WTC11 (cell line): ENCODE data around the gene CDH1. TPM values are rescaled to one million over a fixed set of nuclear protein-coding genes. Genes with fewer than 3 reads are reported as not detected.

Experiments used
- ATAC-seq: fragments of 200-7000 bp; cut with Tn5 transposase; 2 replicates; pipeline ENCODE4 v1.10.0; 2021; ENCODE audit warnings: mild to moderate bottlenecking, moderate library complexity
- CTCF ChIA-PET: fragments of 300-600 bp; sonication (Branson Sonifier 250); formaldehyde crosslinking; loops from one replicate; lab custom pipeline; 2021; ENCODE audit warnings: antibody characterized with exemption; lab: Charles Lee
- POLR2A ChIA-PET: fragments of 350-600 bp; sonication (Branson Sonifier 250); formaldehyde crosslinking; loops from one replicate; lab custom pipeline; 2021; ENCODE audit warnings: antibody characterized with exemption; lab: Charles Lee
- DNase-seq: peaks from one replicate; pipeline ENCODE4 v3.0.0; 2021; ENCODE audit warnings: low spot score
- H3K27ac Mint-ChIP-seq: 2 replicates; pipeline ENCODE4 v1.8.0; 2021; ENCODE audit warnings: mixed read lengths
- H3K27me3 Mint-ChIP-seq: 2 replicates; pipeline ENCODE4 v1.8.0; 2021; ENCODE audit warnings: low read depth, mild to moderate bottlenecking, moderate library complexity, mixed read lengths
- H3K36me3 Mint-ChIP-seq: 2 replicates; pipeline ENCODE4 v1.8.0; 2021; ENCODE audit warnings: mixed read lengths
- H3K4me1 Mint-ChIP-seq: 2 replicates; pipeline ENCODE4 v1.8.0; 2022; ENCODE audit warnings: mixed read lengths
- H3K4me3 Mint-ChIP-seq: 2 replicates; pipeline ENCODE4 v1.8.0; 2021; ENCODE audit warnings: mild to moderate bottlenecking, moderate library complexity, mixed read lengths
- H3K9me3 Mint-ChIP-seq: 2 replicates; pipeline ENCODE4 v1.8.0; 2021; ENCODE audit warnings: mixed read lengths
- CBFB ChIP-seq: sonication (generic); formaldehyde crosslinking; IDR thresholded peaks from 2 replicates; pipeline ENCODE4 v1.8.1; 2022; ENCODE audit warnings: mild to moderate bottlenecking, low read depth, missing genetic modification reagents
- ESRRA ChIP-seq: sonication (generic); formaldehyde crosslinking; IDR thresholded peaks from 2 replicates; pipeline ENCODE4 v1.8.1; 2022; ENCODE audit warnings: mild to moderate bottlenecking, missing genetic modification reagents, borderline replicate concordance
- ETV6 ChIP-seq: sonication (generic); formaldehyde crosslinking; IDR thresholded peaks from 2 replicates; pipeline ENCODE4 v1.8.1; 2022; ENCODE audit warnings: mild to moderate bottlenecking, missing genetic modification reagents
- FOXK1 ChIP-seq: sonication (generic); formaldehyde crosslinking; IDR thresholded peaks from 2 replicates; pipeline ENCODE4 v1.8.0; 2022; ENCODE audit warnings: mild to moderate bottlenecking, moderate library complexity, missing genetic modification reagents
- GRHL2 ChIP-seq: fragments of 250-450 bp; sonication (Bioruptor Pico); IDR thresholded peaks from 2 replicates; pipeline ENCODE4 v1.8.0; 2022; ENCODE audit warnings: mild to moderate bottlenecking, moderate library complexity; ENCODE audit not compliant: insufficient replicate concordance, severe bottlenecking
- GTF2I ChIP-seq: fragments of 250-450 bp; sonication (Bioruptor Pico); conservative IDR thresholded peaks from 2 replicates; pipeline ENCODE4 v1.4.0; 2021; ENCODE audit warnings: mild to moderate bottlenecking
- HMGA2 ChIP-seq: fragments of 250-450 bp; sonication (Bioruptor Pico); IDR thresholded peaks from 2 replicates; pipeline ENCODE4 v1.4.0; 2021; ENCODE audit warnings: mild to moderate bottlenecking, moderate library complexity
- IRF2 ChIP-seq: sonication (generic); formaldehyde crosslinking; IDR thresholded peaks from 2 replicates; pipeline ENCODE4 v1.8.0; 2022; ENCODE audit warnings: low read depth, missing genetic modification reagents, borderline replicate concordance
- NFYB ChIP-seq: sonication (generic); formaldehyde crosslinking; conservative IDR thresholded peaks from 2 replicates; pipeline ENCODE4 v1.8.0; 2022; ENCODE audit warnings: low read depth, missing genetic modification reagents
- NR1H2 ChIP-seq: sonication (generic); formaldehyde crosslinking; IDR thresholded peaks from 2 replicates; pipeline ENCODE4 v1.9.0; 2021; ENCODE audit warnings: mild to moderate bottlenecking, moderate library complexity, missing genetic modification reagents
- RORB ChIP-seq: fragments of 250-450 bp; sonication (Bioruptor Pico); IDR thresholded peaks from 2 replicates; pipeline ENCODE4 v1.9.0; 2021; ENCODE audit warnings: mild to moderate bottlenecking
- SMAD3 ChIP-seq: sonication (generic); formaldehyde crosslinking; IDR thresholded peaks from 2 replicates; pipeline ENCODE4 v1.8.0; 2022; ENCODE audit warnings: missing genetic modification reagents, mild to moderate bottlenecking, borderline replicate concordance
- SOX15 ChIP-seq: fragments of 250-450 bp; sonication (Bioruptor Pico); IDR thresholded peaks from 2 replicates; pipeline ENCODE4 v1.9.0; 2021; ENCODE audit warnings: mild to moderate bottlenecking
- ZNF138 ChIP-seq: sonication (generic); formaldehyde crosslinking; conservative IDR thresholded peaks from 2 replicates; pipeline ENCODE4 v1.8.1; 2022; ENCODE audit warnings: mild to moderate bottlenecking, moderate library complexity, missing genetic modification reagents
- ZNF219 ChIP-seq: sonication (generic); formaldehyde crosslinking; IDR thresholded peaks from 2 replicates; pipeline ENCODE4 v1.8.0; 2023; ENCODE audit warnings: missing genetic modification reagents, mild to moderate bottlenecking, borderline replicate concordance
- ZNF232 ChIP-seq: sonication (generic); formaldehyde crosslinking; IDR thresholded peaks from 2 replicates; pipeline ENCODE4 v1.8.0; 2022; ENCODE audit warnings: mild to moderate bottlenecking, missing genetic modification reagents
- ZNF263 ChIP-seq: sonication (generic); formaldehyde crosslinking; IDR thresholded peaks from 2 replicates; pipeline ENCODE4 v1.8.1; 2022; ENCODE audit warnings: low read depth, mild to moderate bottlenecking, moderate library complexity, missing genetic modification reagents
- total RNA-seq: library from RNA; stranded (reverse); gene quantifications from 3 replicates; pipeline ENCODE4 v1.2.3, GENCODE V29; 2021
- TF ChIP-seq, protein P1 (sequence below): fragments of 250-450 bp; sonication (Bioruptor Pico); IDR thresholded peaks from 2 replicates; pipeline ENCODE4 v1.9.0; 2021; ENCODE audit warnings: mild to moderate bottlenecking
- TF ChIP-seq, protein P2 (sequence below): sonication (generic); formaldehyde crosslinking; IDR thresholded peaks from 2 replicates; pipeline ENCODE4 v1.8.0; 2023; ENCODE audit warnings: missing genetic modification reagents
- TF ChIP-seq, protein P3 (sequence below): sonication (generic); formaldehyde crosslinking; IDR thresholded peaks from 2 replicates; pipeline ENCODE4 v1.8.1; 2023; ENCODE audit warnings: mild to moderate bottlenecking, missing genetic modification reagents, moderate library complexity
- TF ChIP-seq, protein P4 (sequence below): fragments of 200-600 bp; IDR thresholded peaks from 2 replicates; pipeline ENCODE4 v1.8.0; 2022; ENCODE audit warnings: antibody characterized with exemption
- TF ChIP-seq, protein P5 (sequence below): fragments of 250-450 bp; sonication (Bioruptor Pico); IDR thresholded peaks from 2 replicates; pipeline ENCODE4 v1.9.0; 2021; ENCODE audit warnings: mild to moderate bottlenecking
- TF ChIP-seq, protein P6 (sequence below): sonication (generic); formaldehyde crosslinking; IDR thresholded peaks from 2 replicates; pipeline ENCODE4 v1.8.1; 2023; ENCODE audit warnings: mild to moderate bottlenecking, missing genetic modification reagents, borderline replicate concordance

The CDH1 gene
- total RNA-seq, 1 experiment from 2014 or later = 278 TPM

DNA sequence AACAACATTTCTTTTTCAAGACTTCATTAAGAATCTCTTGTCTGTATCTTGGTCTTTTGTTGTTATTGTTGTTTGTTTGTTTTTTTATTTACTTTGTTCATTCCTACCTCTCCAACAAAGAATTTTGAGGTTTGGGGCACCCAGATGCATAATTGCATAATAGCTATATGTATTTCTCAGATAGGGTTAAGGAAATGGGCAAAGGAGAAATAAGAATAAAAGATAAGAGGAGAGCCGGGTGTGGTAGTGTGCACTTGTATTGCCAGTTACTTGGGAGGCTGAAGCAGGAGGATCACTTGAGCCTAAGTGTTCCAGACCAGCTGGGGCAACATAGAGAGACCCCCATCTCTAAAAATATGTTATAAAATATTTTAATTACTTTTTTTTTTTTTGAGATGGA, 30.5 kb downstream of the CDH1 start (continued):
- TF ChIP-seq GRHL2 (CRISPR knock-in tag) (no peak), ZNF219 (no peak), ESRRA (CRISPR knock-in tag) (no peak)
- TF ChIP-seq, protein P1, sequence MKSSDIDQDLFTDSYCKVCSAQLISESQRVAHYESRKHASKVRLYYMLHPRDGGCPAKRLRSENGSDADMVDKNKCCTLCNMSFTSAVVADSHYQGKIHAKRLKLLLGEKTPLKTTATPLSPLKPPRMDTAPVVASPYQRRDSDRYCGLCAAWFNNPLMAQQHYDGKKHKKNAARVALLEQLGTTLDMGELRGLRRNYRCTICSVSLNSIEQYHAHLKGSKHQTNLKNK (CRISPR knock-in tag) = no peak
- TF ChIP-seq, protein P2, sequence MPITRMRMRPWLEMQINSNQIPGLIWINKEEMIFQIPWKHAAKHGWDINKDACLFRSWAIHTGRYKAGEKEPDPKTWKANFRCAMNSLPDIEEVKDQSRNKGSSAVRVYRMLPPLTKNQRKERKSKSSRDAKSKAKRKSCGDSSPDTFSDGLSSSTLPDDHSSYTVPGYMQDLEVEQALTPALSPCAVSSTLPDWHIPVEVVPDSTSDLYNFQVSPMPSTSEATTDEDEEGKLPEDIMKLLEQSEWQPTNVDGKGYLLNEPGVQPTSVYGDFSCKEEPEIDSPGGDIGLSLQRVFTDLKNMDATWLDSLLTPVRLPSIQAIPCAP (CRISPR knock-in tag) = no peak
- TF ChIP-seq, protein P3, sequence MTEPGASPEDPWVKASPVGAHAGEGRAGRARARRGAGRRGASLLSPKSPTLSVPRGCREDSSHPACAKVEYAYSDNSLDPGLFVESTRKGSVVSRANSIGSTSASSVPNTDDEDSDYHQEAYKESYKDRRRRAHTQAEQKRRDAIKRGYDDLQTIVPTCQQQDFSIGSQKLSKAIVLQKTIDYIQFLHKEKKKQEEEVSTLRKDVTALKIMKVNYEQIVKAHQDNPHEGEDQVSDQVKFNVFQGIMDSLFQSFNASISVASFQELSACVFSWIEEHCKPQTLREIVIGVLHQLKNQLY (CRISPR knock-in tag) = no peak

DNA sequence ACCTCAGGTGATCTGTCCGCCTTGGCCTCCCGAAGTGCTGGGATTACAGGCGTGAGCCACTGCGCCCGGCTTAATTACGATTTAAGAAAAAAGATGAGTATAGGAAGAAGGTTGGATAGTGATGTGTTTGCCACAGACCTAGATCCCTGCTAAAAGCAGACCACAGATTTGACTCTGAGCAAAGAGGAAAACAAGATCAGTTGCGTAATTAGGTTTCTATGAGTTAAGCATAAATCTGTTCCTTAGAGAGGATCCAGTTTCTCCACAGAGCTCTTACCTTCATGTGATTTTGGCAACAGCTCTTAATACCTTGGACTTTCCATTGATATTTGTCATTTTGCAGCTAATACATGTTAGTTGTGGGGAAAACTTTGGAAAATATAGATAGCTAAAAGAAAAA, 31.1 kb downstream of the CDH1 start:
- POLR2A ChIA-PET = no interaction called here

DNA sequence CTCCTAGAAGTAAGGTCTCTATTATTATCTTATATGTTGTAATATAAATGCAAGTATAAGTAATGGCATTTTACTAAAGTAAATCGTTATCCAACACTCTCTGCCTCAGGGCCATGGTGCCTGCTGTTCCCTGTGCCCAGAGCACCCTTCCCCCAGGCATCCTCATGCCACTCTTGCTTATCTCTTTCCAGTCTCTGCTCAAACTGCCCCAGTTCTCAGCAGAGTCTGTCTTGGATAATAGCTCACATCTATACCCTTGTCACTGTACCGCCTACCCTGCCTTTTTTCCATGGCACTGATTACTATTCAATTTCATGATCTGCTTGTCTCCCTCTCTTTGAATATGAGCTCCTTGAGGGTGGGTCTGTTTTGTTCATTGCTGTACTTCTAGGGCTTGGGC, 31.7 kb downstream of the CDH1 start:
- H3K27me3 Mint-ChIP-seq = no peaks in the 10 kb centered on the region
- DNase-seq (no peak), ATAC-seq (no peak)
- peak overlapping the region; percentile 89 for H3K27ac Mint-ChIP-seq
- ChIA-PET POLR2A (no interaction called here), CTCF (interaction anchor here (1.1 kb wide), 1 partner anchor 14 kb away, joined by 3 read pairs; no protein-coding TSS in a partner anchor)
- H3K9me3 Mint-ChIP-seq = no peaks in the 10 kb centered on the region
- peaks cover 40% of the 10 kb centered on the region for H3K4me1 Mint-ChIP-seq
- H3K36me3 Mint-ChIP-seq = peaks cover 32% of the 10 kb centered on the region
- H3K4me3 Mint-ChIP-seq = no peak overlapping the region
- TF ChIP-seq, protein P4, sequence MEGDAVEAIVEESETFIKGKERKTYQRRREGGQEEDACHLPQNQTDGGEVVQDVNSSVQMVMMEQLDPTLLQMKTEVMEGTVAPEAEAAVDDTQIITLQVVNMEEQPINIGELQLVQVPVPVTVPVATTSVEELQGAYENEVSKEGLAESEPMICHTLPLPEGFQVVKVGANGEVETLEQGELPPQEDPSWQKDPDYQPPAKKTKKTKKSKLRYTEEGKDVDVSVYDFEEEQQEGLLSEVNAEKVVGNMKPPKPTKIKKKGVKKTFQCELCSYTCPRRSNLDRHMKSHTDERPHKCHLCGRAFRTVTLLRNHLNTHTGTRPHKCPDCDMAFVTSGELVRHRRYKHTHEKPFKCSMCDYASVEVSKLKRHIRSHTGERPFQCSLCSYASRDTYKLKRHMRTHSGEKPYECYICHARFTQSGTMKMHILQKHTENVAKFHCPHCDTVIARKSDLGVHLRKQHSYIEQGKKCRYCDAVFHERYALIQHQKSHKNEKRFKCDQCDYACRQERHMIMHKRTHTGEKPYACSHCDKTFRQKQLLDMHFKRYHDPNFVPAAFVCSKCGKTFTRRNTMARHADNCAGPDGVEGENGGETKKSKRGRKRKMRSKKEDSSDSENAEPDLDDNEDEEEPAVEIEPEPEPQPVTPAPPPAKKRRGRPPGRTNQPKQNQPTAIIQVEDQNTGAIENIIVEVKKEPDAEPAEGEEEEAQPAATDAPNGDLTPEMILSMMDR = no peak
- no peak for TF ChIP-seq IRF2
- TF ChIP-seq, protein P5, sequence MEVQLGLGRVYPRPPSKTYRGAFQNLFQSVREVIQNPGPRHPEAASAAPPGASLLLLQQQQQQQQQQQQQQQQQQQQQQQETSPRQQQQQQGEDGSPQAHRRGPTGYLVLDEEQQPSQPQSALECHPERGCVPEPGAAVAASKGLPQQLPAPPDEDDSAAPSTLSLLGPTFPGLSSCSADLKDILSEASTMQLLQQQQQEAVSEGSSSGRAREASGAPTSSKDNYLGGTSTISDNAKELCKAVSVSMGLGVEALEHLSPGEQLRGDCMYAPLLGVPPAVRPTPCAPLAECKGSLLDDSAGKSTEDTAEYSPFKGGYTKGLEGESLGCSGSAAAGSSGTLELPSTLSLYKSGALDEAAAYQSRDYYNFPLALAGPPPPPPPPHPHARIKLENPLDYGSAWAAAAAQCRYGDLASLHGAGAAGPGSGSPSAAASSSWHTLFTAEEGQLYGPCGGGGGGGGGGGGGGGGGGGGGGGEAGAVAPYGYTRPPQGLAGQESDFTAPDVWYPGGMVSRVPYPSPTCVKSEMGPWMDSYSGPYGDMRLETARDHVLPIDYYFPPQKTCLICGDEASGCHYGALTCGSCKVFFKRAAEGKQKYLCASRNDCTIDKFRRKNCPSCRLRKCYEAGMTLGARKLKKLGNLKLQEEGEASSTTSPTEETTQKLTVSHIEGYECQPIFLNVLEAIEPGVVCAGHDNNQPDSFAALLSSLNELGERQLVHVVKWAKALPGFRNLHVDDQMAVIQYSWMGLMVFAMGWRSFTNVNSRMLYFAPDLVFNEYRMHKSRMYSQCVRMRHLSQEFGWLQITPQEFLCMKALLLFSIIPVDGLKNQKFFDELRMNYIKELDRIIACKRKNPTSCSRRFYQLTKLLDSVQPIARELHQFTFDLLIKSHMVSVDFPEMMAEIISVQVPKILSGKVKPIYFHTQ (CRISPR knock-in tag) = no peak
- no peak for TF ChIP-seq GTF2I
- TF ChIP-seq SOX15 (CRISPR knock-in tag) = no peak
- TF ChIP-seq ZNF263 (CRISPR knock-in tag) = no peak

More for the DNA sequence above, 31.1 kb downstream of the CDH1 start:
- TF ChIP-seq RORB (no peak), ETV6 (CRISPR knock-in tag) (no peak), SMAD3 (no peak), FOXK1 (CRISPR knock-in tag) (no peak), NR1H2 (CRISPR knock-in tag) (no peak), CBFB (no peak), ZNF232 (CRISPR knock-in tag) (no peak), ZNF138 (CRISPR knock-in tag) (no peak), HMGA2 (CRISPR knock-in tag) (no peak), NFYB (CRISPR knock-in tag) (no peak), ESRRA (CRISPR knock-in tag) (no peak)
- TF ChIP-seq, protein P1 (CRISPR knock-in tag) = no peak
- TF ChIP-seq, protein P6, sequence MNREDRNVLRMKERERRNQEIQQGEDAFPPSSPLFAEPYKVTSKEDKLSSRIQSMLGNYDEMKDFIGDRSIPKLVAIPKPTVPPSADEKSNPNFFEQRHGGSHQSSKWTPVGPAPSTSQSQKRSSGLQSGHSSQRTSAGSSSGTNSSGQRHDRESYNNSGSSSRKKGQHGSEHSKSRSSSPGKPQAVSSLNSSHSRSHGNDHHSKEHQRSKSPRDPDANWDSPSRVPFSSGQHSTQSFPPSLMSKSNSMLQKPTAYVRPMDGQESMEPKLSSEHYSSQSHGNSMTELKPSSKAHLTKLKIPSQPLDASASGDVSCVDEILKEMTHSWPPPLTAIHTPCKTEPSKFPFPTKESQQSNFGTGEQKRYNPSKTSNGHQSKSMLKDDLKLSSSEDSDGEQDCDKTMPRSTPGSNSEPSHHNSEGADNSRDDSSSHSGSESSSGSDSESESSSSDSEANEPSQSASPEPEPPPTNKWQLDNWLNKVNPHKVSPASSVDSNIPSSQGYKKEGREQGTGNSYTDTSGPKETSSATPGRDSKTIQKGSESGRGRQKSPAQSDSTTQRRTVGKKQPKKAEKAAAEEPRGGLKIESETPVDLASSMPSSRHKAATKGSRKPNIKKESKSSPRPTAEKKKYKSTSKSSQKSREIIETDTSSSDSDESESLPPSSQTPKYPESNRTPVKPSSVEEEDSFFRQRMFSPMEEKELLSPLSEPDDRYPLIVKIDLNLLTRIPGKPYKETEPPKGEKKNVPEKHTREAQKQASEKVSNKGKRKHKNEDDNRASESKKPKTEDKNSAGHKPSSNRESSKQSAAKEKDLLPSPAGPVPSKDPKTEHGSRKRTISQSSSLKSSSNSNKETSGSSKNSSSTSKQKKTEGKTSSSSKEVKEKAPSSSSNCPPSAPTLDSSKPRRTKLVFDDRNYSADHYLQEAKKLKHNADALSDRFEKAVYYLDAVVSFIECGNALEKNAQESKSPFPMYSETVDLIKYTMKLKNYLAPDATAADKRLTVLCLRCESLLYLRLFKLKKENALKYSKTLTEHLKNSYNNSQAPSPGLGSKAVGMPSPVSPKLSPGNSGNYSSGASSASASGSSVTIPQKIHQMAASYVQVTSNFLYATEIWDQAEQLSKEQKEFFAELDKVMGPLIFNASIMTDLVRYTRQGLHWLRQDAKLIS = no peak
- CTCF ChIA-PET = interaction anchor here (1.1 kb wide), 1 partner anchor 15 kb away, joined by 3 read pairs; no protein-coding TSS in a partner anchor
- Mint-ChIP-seq H3K27me3 (no peaks in the 10 kb centered on the region), H3K4me1 (peaks cover 45% of the 10 kb centered on the region), H3K36me3 (peaks cover 26% of the 10 kb centered on the region), H3K27ac (peak overlapping the region; percentile 76), H3K9me3 (no peaks in the 10 kb centered on the region), H3K4me3 (no peak overlapping the region)
- ATAC-seq (no peak), DNase-seq (no peak)
